Measurements from ENCODE around the gene ST8SIA1. TPM values are rescaled to one million over a fixed set of nuclear protein-coding genes. Genes with fewer than 3 reads are reported as not detected.
A peak's percentile ranks its signal among the peaks of the same experiment; 100 is the strongest.

ST8SIA1 gene, protein sequence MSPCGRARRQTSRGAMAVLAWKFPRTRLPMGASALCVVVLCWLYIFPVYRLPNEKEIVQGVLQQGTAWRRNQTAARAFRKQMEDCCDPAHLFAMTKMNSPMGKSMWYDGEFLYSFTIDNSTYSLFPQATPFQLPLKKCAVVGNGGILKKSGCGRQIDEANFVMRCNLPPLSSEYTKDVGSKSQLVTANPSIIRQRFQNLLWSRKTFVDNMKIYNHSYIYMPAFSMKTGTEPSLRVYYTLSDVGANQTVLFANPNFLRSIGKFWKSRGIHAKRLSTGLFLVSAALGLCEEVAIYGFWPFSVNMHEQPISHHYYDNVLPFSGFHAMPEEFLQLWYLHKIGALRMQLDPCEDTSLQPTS
- polyA plus RNA-seq (22.2 and 22.5 TPM in 2 replicates), polyA minus RNA-seq (51.4 and 66.0 TPM in 2 replicates)

DNA sequence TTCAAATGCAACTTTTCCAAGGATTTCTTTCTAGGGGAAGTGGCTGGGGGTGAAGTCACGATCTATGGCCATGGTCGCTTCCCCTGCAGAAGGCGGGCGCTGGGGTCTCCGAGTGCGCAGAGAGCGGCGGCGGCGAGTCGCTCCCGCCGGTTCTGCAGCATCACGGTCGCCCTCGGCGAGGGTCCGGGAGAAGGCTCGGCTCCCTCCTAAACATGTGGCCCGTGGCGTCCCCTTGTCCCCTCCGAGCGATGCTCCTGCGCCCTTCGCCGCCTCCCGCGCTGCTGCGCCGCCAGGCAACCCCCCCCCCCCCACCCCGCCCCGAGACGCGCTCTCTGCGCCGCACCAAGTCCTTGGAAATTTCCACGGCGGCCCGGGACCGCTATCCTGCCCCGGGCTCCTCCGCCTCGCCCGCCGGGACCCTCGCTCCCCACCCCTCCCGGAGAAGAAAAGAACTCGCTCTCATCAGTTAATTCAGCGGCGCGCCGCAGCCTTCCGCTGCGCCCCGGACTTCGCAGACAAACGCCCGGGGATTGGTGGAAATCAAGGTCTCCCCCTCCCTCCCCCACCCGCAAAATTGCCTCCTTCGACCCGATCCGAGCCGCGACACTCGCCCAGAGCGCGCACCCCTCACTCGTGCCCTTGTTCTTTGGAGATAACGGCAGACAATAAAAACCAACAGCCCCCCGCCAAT is at the start of gene ST8SIA1:
Gene ST8SIA1, minus strand, starts transcription at position 298 of the 691 bp plus-strand sequence. CDS start 475 bp downstream, outside the sequence.
- H3K9ac ChIP-seq (ENCODE audit: low read length) = peak within 1 kb of the TSS; percentile 89
- H3F3A ChIP-seq (ENCODE audit: insufficient read depth, low read length, poor library complexity, severe bottlenecking) = no peaks in the 10 kb centered on the region
- no peaks in the 10 kb centered on the region for H3K27me3 ChIP-seq (ENCODE audit: insufficient read depth, low read depth, low read length)
- H3K27ac ChIP-seq (ENCODE audit: low read length) = peak within 1 kb of the TSS; percentile 94
- peak within 1 kb of the TSS; percentile 84 for H3K4me3 ChIP-seq (ENCODE audit: low read length)
- H3K9me2 ChIP-seq (ENCODE audit: insufficient read depth, low read length) = no peaks in the 10 kb centered on the region
- TF ChIP-seq, protein P1, sequence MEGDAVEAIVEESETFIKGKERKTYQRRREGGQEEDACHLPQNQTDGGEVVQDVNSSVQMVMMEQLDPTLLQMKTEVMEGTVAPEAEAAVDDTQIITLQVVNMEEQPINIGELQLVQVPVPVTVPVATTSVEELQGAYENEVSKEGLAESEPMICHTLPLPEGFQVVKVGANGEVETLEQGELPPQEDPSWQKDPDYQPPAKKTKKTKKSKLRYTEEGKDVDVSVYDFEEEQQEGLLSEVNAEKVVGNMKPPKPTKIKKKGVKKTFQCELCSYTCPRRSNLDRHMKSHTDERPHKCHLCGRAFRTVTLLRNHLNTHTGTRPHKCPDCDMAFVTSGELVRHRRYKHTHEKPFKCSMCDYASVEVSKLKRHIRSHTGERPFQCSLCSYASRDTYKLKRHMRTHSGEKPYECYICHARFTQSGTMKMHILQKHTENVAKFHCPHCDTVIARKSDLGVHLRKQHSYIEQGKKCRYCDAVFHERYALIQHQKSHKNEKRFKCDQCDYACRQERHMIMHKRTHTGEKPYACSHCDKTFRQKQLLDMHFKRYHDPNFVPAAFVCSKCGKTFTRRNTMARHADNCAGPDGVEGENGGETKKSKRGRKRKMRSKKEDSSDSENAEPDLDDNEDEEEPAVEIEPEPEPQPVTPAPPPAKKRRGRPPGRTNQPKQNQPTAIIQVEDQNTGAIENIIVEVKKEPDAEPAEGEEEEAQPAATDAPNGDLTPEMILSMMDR (IDR thresholded peaks at IDR 0.05; ENCODE audit: poor library complexity, severe bottlenecking) = no peak
- peak; percentile 74 for TF ChIP-seq POLR2AphosphoS5 (IDR thresholded peaks at IDR 0.05)
- peak within 1 kb of the TSS; percentile 65 for H2AFZ ChIP-seq (ENCODE audit: low read depth, low read length)
- H3K79me2 ChIP-seq (replicated peaks; ENCODE audit: insufficient read depth, low read length) = peaks cover 40% of the 10 kb centered on the region
- no peaks in the 10 kb centered on the region for H3K36me3 ChIP-seq (ENCODE audit: insufficient read depth, low read length)
- no peaks in the 10 kb centered on the region for H3K9me3 ChIP-seq (ENCODE audit: low read length)
- no peaks in the 10 kb centered on the region for H4K20me1 ChIP-seq (ENCODE audit: insufficient read depth)
- peak within 1 kb of the TSS; percentile 82 for H3K4me2 ChIP-seq (ENCODE audit: low read length)

DNA sequence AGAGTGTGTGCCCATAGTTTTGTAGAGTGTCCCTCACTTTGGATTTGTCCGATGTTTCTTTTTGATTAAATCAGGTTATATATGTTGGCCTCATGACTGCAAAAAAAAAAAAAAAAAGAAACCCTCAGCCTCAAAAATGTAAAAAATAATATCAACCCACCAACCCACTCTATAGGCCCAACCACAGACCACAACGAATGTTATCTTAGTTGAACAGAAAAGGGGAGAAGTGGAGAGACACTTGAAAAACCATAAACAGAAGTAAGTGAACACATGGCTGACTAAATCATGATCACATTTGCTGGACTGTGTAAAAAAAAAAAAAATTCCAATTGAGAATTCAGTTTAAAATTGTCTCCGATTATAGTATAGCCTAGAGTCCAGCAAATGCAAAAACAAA is 45.5 kb upstream of the ST8SIA1 start:
- H3K36me3 ChIP-seq (ENCODE audit: insufficient read depth, low read length) = no peaks in the 10 kb centered on the region
- H3K9me3 ChIP-seq (ENCODE audit: low read length) = no peaks in the 10 kb centered on the region
- no peak overlapping the region for H3K9ac ChIP-seq (ENCODE audit: low read length)
- H3K9me2 ChIP-seq (ENCODE audit: insufficient read depth, low read length) = no peaks in the 10 kb centered on the region
- no peaks in the 10 kb centered on the region for H4K20me1 ChIP-seq (ENCODE audit: insufficient read depth)
- no peak overlapping the region for H3K4me2 ChIP-seq (ENCODE audit: low read length)
- no peaks in the 10 kb centered on the region for H3K27me3 ChIP-seq (ENCODE audit: insufficient read depth, low read depth, low read length)
- no peak for TF ChIP-seq TAF1 (IDR thresholded peaks at IDR 0.05; ENCODE audit: low read depth)
- no peak for TF ChIP-seq SMC3 (conservative IDR thresholded peaks at IDR 0.05; ENCODE audit: poor library complexity)
- TF ChIP-seq, protein P1 (IDR thresholded peaks at IDR 0.05; ENCODE audit: poor library complexity, severe bottlenecking) = no peak
- TF ChIP-seq POLR2AphosphoS5 (IDR thresholded peaks at IDR 0.05) = no peak
- no peak for TF ChIP-seq RAD21 (conservative IDR thresholded peaks at IDR 0.05)
- no peak for TF ChIP-seq EP300 (conservative IDR thresholded peaks at IDR 0.05; ENCODE audit: poor library complexity, severe bottlenecking)
- TF ChIP-seq EZH2 (IDR thresholded peaks at IDR 0.05; ENCODE audit: borderline replicate concordance, insufficient read depth, low read length, poor library complexity, severe bottlenecking) = no peak
- TF ChIP-seq MXI1 (conservative IDR thresholded peaks at IDR 0.05; ENCODE audit: poor library complexity, severe bottlenecking) = no peak
- TF ChIP-seq, protein P2, sequence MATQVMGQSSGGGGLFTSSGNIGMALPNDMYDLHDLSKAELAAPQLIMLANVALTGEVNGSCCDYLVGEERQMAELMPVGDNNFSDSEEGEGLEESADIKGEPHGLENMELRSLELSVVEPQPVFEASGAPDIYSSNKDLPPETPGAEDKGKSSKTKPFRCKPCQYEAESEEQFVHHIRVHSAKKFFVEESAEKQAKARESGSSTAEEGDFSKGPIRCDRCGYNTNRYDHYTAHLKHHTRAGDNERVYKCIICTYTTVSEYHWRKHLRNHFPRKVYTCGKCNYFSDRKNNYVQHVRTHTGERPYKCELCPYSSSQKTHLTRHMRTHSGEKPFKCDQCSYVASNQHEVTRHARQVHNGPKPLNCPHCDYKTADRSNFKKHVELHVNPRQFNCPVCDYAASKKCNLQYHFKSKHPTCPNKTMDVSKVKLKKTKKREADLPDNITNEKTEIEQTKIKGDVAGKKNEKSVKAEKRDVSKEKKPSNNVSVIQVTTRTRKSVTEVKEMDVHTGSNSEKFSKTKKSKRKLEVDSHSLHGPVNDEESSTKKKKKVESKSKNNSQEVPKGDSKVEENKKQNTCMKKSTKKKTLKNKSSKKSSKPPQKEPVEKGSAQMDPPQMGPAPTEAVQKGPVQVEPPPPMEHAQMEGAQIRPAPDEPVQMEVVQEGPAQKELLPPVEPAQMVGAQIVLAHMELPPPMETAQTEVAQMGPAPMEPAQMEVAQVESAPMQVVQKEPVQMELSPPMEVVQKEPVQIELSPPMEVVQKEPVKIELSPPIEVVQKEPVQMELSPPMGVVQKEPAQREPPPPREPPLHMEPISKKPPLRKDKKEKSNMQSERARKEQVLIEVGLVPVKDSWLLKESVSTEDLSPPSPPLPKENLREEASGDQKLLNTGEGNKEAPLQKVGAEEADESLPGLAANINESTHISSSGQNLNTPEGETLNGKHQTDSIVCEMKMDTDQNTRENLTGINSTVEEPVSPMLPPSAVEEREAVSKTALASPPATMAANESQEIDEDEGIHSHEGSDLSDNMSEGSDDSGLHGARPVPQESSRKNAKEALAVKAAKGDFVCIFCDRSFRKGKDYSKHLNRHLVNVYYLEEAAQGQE (IDR thresholded peaks at IDR 0.05; ENCODE audit: borderline replicate concordance) = no peak
- no peak overlapping the region for H3K27ac ChIP-seq (ENCODE audit: low read length)
- H3K79me2 ChIP-seq (replicated peaks; ENCODE audit: insufficient read depth, low read length) = no peaks in the 10 kb centered on the region
- no peak overlapping the region for H2AFZ ChIP-seq (ENCODE audit: low read depth, low read length)
- no peaks in the 10 kb centered on the region for H3F3A ChIP-seq (ENCODE audit: insufficient read depth, low read length, poor library complexity, severe bottlenecking)
- H3K4me3 ChIP-seq (ENCODE audit: low read length) = no peak overlapping the region

All from neural cell (in vitro differentiated cells).